A673 (cell line): ENCODE measurements around the gene BOD1L1.

Source experiments
- EZH2 ChIP-seq: fragments of 200-600 bp; sonication (generic); IDR thresholded peaks from 2 replicates; pipeline ENCODE4 v1.6.1; 2017; ENCODE audit warnings: borderline replicate concordance, low read depth, mild to moderate bottlenecking, mixed read lengths, antibody characterized with exemption, low read length; ENCODE audit not compliant: poor library complexity, severe bottlenecking
- TF ChIP-seq, protein P1 (sequence below): fragments of 300-800, 200-600 bp; sonication (generic); conservative IDR thresholded peaks from 2 replicates; pipeline ENCODE4 v1.5.1; 2017; ENCODE audit warnings: low read depth, mild to moderate bottlenecking, antibody characterized with exemption, low read length, moderate library complexity, mixed read lengths

DNA sequence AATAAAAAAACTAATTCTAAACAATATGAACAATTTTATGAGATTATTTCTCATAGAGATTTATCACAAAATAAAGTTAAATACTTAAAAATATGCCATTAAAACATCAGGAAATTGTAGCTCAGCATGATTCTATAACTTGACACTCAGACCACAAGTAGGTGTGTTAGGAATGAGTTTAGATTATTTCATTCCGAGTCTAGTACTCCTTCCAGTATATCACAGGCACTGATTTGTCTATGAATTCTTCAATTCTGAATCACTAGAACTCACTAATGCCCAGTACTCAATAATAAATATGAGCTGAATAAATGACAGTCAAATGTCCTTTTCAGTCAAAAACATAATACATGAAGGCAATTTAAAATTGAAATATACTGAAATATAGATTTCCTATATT lies 22.2 kb downstream of the BOD1L1 start:
- TF ChIP-seq, protein P1, sequence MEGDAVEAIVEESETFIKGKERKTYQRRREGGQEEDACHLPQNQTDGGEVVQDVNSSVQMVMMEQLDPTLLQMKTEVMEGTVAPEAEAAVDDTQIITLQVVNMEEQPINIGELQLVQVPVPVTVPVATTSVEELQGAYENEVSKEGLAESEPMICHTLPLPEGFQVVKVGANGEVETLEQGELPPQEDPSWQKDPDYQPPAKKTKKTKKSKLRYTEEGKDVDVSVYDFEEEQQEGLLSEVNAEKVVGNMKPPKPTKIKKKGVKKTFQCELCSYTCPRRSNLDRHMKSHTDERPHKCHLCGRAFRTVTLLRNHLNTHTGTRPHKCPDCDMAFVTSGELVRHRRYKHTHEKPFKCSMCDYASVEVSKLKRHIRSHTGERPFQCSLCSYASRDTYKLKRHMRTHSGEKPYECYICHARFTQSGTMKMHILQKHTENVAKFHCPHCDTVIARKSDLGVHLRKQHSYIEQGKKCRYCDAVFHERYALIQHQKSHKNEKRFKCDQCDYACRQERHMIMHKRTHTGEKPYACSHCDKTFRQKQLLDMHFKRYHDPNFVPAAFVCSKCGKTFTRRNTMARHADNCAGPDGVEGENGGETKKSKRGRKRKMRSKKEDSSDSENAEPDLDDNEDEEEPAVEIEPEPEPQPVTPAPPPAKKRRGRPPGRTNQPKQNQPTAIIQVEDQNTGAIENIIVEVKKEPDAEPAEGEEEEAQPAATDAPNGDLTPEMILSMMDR = no peak
- TF ChIP-seq EZH2 = no peak
